ENCODE data around the gene ATP1B4. TPM values are rescaled to one million over a fixed set of nuclear protein-coding genes. Genes with fewer than 3 reads are reported as not detected.

The ATP1B4 gene
- total RNA-seq, 1 donor from 2014 or later = not detected

GRCh38 chrX:120321520-120322281 is 40.2 kb upstream of the ATP1B4 start:
- H3K4me3 Mint-ChIP-seq (ENCODE audit: unreplicated experiment) = no peak overlapping the region
- TF ChIP-seq CTCF (IDR thresholded peaks at IDR 0.05; ENCODE audit: unreplicated experiment) = no peak
- no peak for DNase-seq (ENCODE audit: low spot score)
- no peaks in the 10 kb centered on the region for H3K4me1 Mint-ChIP-seq (ENCODE audit: unreplicated experiment)
- H3K27ac Mint-ChIP-seq (ENCODE audit: unreplicated experiment) = no peak overlapping the region
- H3K9me3 Mint-ChIP-seq (ENCODE audit: unreplicated experiment) = no peaks in the 10 kb centered on the region
- no peaks in the 10 kb centered on the region for H3K27me3 Mint-ChIP-seq (ENCODE audit: unreplicated experiment)
- no peaks in the 10 kb centered on the region for H3K36me3 Mint-ChIP-seq (ENCODE audit: low read depth, unreplicated experiment)

- H3K4me1 Mint-ChIP-seq (ENCODE audit: unreplicated experiment) = no peaks in the 10 kb centered on the region
- H3K4me3 Mint-ChIP-seq (ENCODE audit: unreplicated experiment) = no peak overlapping the region
- no peak overlapping the region for H3K27ac Mint-ChIP-seq (ENCODE audit: unreplicated experiment)
- H3K9me3 Mint-ChIP-seq (ENCODE audit: unreplicated experiment) = no peaks in the 10 kb centered on the region
- H3K36me3 Mint-ChIP-seq (ENCODE audit: low read depth, unreplicated experiment) = no peaks in the 10 kb centered on the region
- TF ChIP-seq CTCF (IDR thresholded peaks at IDR 0.05; ENCODE audit: unreplicated experiment) = no peak
- no peak for DNase-seq (ENCODE audit: low spot score)
- H3K27me3 Mint-ChIP-seq (ENCODE audit: unreplicated experiment) = no peaks in the 10 kb centered on the region
Observed at GRCh38 chrX:120331116-120331515, 30.8 kb upstream of the ATP1B4 start.

GRCh38 chrX:120332394-120332793 is 29.5 kb upstream of the ATP1B4 start:
- H3K4me3 Mint-ChIP-seq (ENCODE audit: unreplicated experiment) = no peak overlapping the region
- H3K4me1 Mint-ChIP-seq (ENCODE audit: unreplicated experiment) = no peaks in the 10 kb centered on the region
- no peak for DNase-seq (ENCODE audit: low spot score)
- H3K9me3 Mint-ChIP-seq (ENCODE audit: unreplicated experiment) = no peaks in the 10 kb centered on the region
- no peaks in the 10 kb centered on the region for H3K27me3 Mint-ChIP-seq (ENCODE audit: unreplicated experiment)
- H3K36me3 Mint-ChIP-seq (ENCODE audit: low read depth, unreplicated experiment) = no peaks in the 10 kb centered on the region
- TF ChIP-seq CTCF (IDR thresholded peaks at IDR 0.05; ENCODE audit: unreplicated experiment) = no peak
- no peak overlapping the region for H3K27ac Mint-ChIP-seq (ENCODE audit: unreplicated experiment)

- Mint-ChIP-seq H3K27me3 (ENCODE audit: unreplicated experiment) (no peaks in the 10 kb centered on the region), H3K9me3 (ENCODE audit: unreplicated experiment) (no peaks in the 10 kb centered on the region), H3K27ac (ENCODE audit: unreplicated experiment) (no peak overlapping the region), H3K36me3 (ENCODE audit: low read depth, unreplicated experiment) (no peaks in the 10 kb centered on the region), H3K4me3 (ENCODE audit: unreplicated experiment) (no peak overlapping the region), H3K4me1 (ENCODE audit: unreplicated experiment) (no peaks in the 10 kb centered on the region)
- no peak for DNase-seq (ENCODE audit: low spot score)
- TF ChIP-seq CTCF (IDR thresholded peaks at IDR 0.05; ENCODE audit: unreplicated experiment) = no peak
Observed at GRCh38 chrX:120334151-120334550, 27.7 kb upstream of the ATP1B4 start.

GRCh38 chrX:120334603-120335002 is 27.3 kb upstream of the ATP1B4 start:
- DNase-seq (ENCODE audit: low spot score) = no peak
- Mint-ChIP-seq H3K36me3 (ENCODE audit: low read depth, unreplicated experiment) (no peaks in the 10 kb centered on the region), H3K27ac (ENCODE audit: unreplicated experiment) (no peak overlapping the region), H3K27me3 (ENCODE audit: unreplicated experiment) (no peaks in the 10 kb centered on the region), H3K9me3 (ENCODE audit: unreplicated experiment) (no peaks in the 10 kb centered on the region), H3K4me1 (ENCODE audit: unreplicated experiment) (no peaks in the 10 kb centered on the region), H3K4me3 (ENCODE audit: unreplicated experiment) (no peak overlapping the region)
- no peak for TF ChIP-seq CTCF (IDR thresholded peaks at IDR 0.05; ENCODE audit: unreplicated experiment)

Measured in endothelial cell (in vitro differentiated cells).